HL-60/S4 treated with phorbol 12-myristate 13-acetate at 8.2 ng/mL for 4 days and 3 days (cell line): ENCODE measurements around the gene DENND4A.
"Not testable (repeated sequence)": the region's sequence is repeated elsewhere in the genome, so short reads cannot be mapped to it uniquely, and the experiment has no call there.

Experiments
- in situ Hi-C: fragments of 300-500 bp; cut with MboI; formaldehyde crosslinking; loops from 2 replicates; pipeline ENCODE4 v1.15.0; 2022; ENCODE audit warnings: low sequenced_read_pairs

DENND4A gene

GRCh38 chr15:65819563-65819960, 27.5 kb upstream of the DENND4A start:
- in situ Hi-C loops = no loop called here

- in situ Hi-C loops = no loop called here
These were observed 27.0 kb upstream of the DENND4A start for GRCh38 chr15:65818927-65819562.

- in situ Hi-C loops = no loop called here
These were observed 24.3 kb upstream of the DENND4A start for GRCh38 chr15:65816441-65816840.

GRCh38 chr15:65816008-65816407, 23.9 kb upstream of the DENND4A start:
- in situ Hi-C loops = not testable (repeated sequence)

GRCh38 chr15:65814271-65814670, 22.2 kb upstream of the DENND4A start:
- in situ Hi-C loops = not testable (repeated sequence)

- in situ Hi-C loops = no loop called here
These were observed 20.8 kb upstream of the DENND4A start for GRCh38 chr15:65812916-65813315.

GRCh38 chr15:65812467-65812866, 20.4 kb upstream of the DENND4A start:
- in situ Hi-C loops = no loop called here

- in situ Hi-C loops = no loop called here
These were observed 19.7 kb upstream of the DENND4A start for GRCh38 chr15:65811835-65812234.

- in situ Hi-C loops = not testable (repeated sequence)
These were observed 19.1 kb upstream of the DENND4A start for GRCh38 chr15:65811011-65811733.

GRCh38 chr15:65806397-65806796, 14.3 kb upstream of the DENND4A start:
- in situ Hi-C loops = no loop called here

- in situ Hi-C loops = no loop called here
These were observed 13.1 kb upstream of the DENND4A start for GRCh38 chr15:65805019-65805745.

- in situ Hi-C loops = no loop called here
These were observed 12.3 kb upstream of the DENND4A start for GRCh38 chr15:65804252-65804931.

GRCh38 chr15:65801229-65801805, 9.2 kb upstream of the DENND4A start:
- in situ Hi-C loops = no loop called here

- in situ Hi-C loops = no loop called here
These were observed 4.6 kb upstream of the DENND4A start for GRCh38 chr15:65796610-65797078.

- in situ Hi-C loops = no loop called here
These were observed 3.6 kb upstream of the DENND4A start for GRCh38 chr15:65795663-65796216.

GRCh38 chr15:65793818-65794104, 1.7 kb upstream of the DENND4A start:
- in situ Hi-C loops = no loop called here

- in situ Hi-C loops = no loop called here
These were observed 1.1 kb upstream of the DENND4A start for GRCh38 chr15:65792988-65793817.

- in situ Hi-C loops = no loop called here
These were observed 557 bp downstream of the DENND4A start for GRCh38 chr15:65791335-65792137.

GRCh38 chr15:65790694-65791334, 1.3 kb downstream of the DENND4A start:
- in situ Hi-C loops = no loop called here
